ENCODE results near the gene EVA1C. TPM values are rescaled to one million over a fixed set of nuclear protein-coding genes. Genes with fewer than 3 reads are reported as not detected.

EVA1C gene
- total and polyA plus RNA-seq, 3 donors from 2014 or later = 28.4 to 47.0 (median 44.2) TPM

DNA sequence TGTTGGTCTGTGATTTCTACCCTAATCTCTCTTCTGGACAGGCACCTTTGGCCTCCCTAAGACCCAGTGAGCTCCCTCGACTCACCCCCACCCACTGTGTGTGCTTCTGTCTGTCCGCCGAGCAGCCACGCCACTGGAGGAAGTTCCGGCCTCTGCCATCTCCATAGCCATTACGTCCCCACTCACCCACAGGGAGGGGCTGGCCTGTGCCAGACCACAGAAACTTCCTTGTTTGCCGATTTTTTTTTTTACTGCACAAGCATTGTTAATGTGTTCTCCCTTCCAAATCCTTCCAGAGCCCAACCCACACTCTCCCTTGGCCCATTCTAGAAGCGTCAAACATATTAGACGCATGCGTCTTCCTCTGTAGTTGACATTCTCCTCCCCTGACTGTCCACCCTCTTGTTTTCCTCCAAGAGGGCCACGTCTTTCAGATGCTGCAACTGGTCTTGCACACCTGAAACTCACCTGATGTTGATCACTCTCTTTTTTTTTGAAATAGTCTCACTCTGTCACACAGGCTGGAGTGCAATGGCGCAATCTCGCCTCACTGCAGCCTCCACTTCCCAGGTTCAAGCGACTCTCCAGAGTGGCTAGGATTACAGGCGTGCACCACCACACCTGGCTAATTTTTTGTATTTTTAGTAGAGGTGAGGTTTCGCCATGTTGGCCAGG is 72.3 kb downstream of the EVA1C start:
- Histone ChIP-seq H3K4me3 (no peak overlapping the region), H3K27me3 (no peaks in the 10 kb centered on the region), H3K27ac (no peak overlapping the region), H3K9me3 (no peaks in the 10 kb centered on the region), H3K4me1 (peaks cover 6% of the 10 kb centered on the region), H3K36me3 (ENCODE audit: low read depth, missing control alignments) (no peaks in the 10 kb centered on the region)
- intact Hi-C loops (cut with DNase I; ENCODE audit: low total_unique reads) = no loop called here
- no peak for DNase-seq
- TF ChIP-seq CTCF (IDR thresholded peaks at IDR 0.05) = no peak
- no peak for TF ChIP-seq POLR2A (IDR thresholded peaks at IDR 0.05)
- WGBS, 2 donors = 85 to 87% methylated on average over 16 of the region's 16 CpGs

- Histone ChIP-seq H3K9me3 (no peaks in the 10 kb centered on the region), H3K36me3 (ENCODE audit: low read depth, missing control alignments) (no peaks in the 10 kb centered on the region)
Measured at GRCh38 chr21:32492376-32492775, 79.9 kb downstream of the EVA1C start.

GRCh38 chr21:32494934-32495709 is 82.6 kb downstream of the EVA1C start:
- H3K27ac ChIP-seq = no peak overlapping the region
- no peaks in the 10 kb centered on the region for H3K27me3 ChIP-seq
- no peaks in the 10 kb centered on the region for H3K4me1 ChIP-seq
- no peaks in the 10 kb centered on the region for H3K36me3 ChIP-seq (ENCODE audit: low read depth, missing control alignments)
- H3K4me3 ChIP-seq = no peak overlapping the region
- DNase-seq = no peak
- WGBS, 2 donors = 80 to 87% methylated on average over 10 of the region's 10 CpGs
- no peaks in the 10 kb centered on the region for H3K9me3 ChIP-seq
- intact Hi-C loops (cut with DNase I; ENCODE audit: low total_unique reads) = no loop called here
- TF ChIP-seq CTCF (IDR thresholded peaks at IDR 0.05) (no peak), POLR2A (IDR thresholded peaks at IDR 0.05) (no peak)

More at GRCh38 chr21:32492376-32492775, 79.9 kb downstream of the EVA1C start:
- Histone ChIP-seq H3K27me3 (no peaks in the 10 kb centered on the region), H3K4me3 (no peak overlapping the region), H3K4me1 (no peaks in the 10 kb centered on the region), H3K27ac (no peak overlapping the region)
- WGBS, 2 donors = 81 to 85% methylated on average over 3 of the region's 3 CpGs
- TF ChIP-seq POLR2A (IDR thresholded peaks at IDR 0.05) = no peak
- TF ChIP-seq CTCF (IDR thresholded peaks at IDR 0.05) = no peak
- intact Hi-C loops (cut with DNase I; ENCODE audit: low total_unique reads) = no loop called here
- no peak for DNase-seq

DNA sequence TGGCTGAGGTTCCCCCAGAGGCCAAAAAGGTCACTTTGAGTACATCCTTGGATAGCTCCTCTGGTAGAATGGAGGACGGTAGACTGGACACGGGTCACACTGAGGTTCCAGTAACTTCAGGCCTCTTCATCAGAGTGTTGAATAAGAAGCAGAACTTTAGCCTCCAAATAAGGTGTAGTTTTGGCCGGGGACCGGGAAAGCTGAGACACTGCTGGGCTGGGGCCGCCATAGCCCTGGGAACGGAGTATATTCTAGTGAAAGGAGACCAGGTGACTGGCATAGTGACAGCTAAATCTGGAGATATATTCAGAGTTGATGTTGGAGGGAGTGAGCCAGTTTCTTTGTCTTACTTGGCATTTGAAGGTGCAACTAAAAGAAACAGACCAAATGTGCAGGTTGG is 84.1 kb downstream of the EVA1C start:
- WGBS, 2 donors = 94 to 95% methylated on average over 6 of the region's 6 CpGs
- no peak for DNase-seq
- H3K27ac ChIP-seq = no peak overlapping the region

More for the DNA sequence above, 84.1 kb downstream of the EVA1C start:
- H3K4me1 ChIP-seq = no peaks in the 10 kb centered on the region
- intact Hi-C loops (cut with DNase I; ENCODE audit: low total_unique reads) = no loop called here
- H3K36me3 ChIP-seq (ENCODE audit: low read depth, missing control alignments) = no peaks in the 10 kb centered on the region
- H3K4me3 ChIP-seq = no peak overlapping the region
- no peaks in the 10 kb centered on the region for H3K27me3 ChIP-seq
- no peaks in the 10 kb centered on the region for H3K9me3 ChIP-seq
- no peak for TF ChIP-seq POLR2A (IDR thresholded peaks at IDR 0.05)
- TF ChIP-seq CTCF (IDR thresholded peaks at IDR 0.05) = no peak
